Neutrophil (primary cell): ENCODE measurements around the gene RSU1.

Experiments
- H3K27ac ChIP-seq: fragments of 200-600 bp; sonication (generic); 2 replicates; pipeline ENCODE4 v1.5.1; 2016; ENCODE audit warnings: mild to moderate bottlenecking, moderate library complexity
- H3K27me3 ChIP-seq: fragments of 200-600 bp; sonication (generic); 2 replicates; pipeline ENCODE4 v1.6.0; 2016; ENCODE audit warnings: mild to moderate bottlenecking
- H3K36me3 ChIP-seq: fragments of 200-600 bp; sonication (generic); 2 replicates; pipeline ENCODE4 v1.5.1; 2017
- H3K4me1 ChIP-seq, 2 experiments: fragments of 200-600 bp in 1 of 2; sonication (generic) in 1 of 2; 1 replicate in 1 of 2; 2 replicates in 1 of 2; pipeline versions ENCODE4 v1.5.1 to v1.6.1; 2013 to 2016; ENCODE audit warnings: low read depth in 1 of 2, low read length in 1 of 2, mild to moderate bottlenecking in 1 of 2, moderate library complexity in 1 of 2; ENCODE audit not compliant: control insufficient read depth in 1 of 2, insufficient read depth in 1 of 2
- H3K4me3 ChIP-seq, 2 experiments: fragments of 200-600 bp in 1 of 2; sonication (generic) in 1 of 2; 1 replicate in 1 of 2; 2 replicates in 1 of 2; pipeline ENCODE4 v1.5.1; 2013 to 2016; ENCODE audit warnings: low read depth in 1 of 2, low read length in 1 of 2, mild to moderate bottlenecking in 1 of 2, moderate library complexity in 1 of 2
- H3K9me3 ChIP-seq: fragments of 200-600 bp; sonication (generic); 2 replicates; pipeline ENCODE4 v1.5.1; 2016
- CTCF ChIP-seq: fragments of 200-600 bp; sonication (generic); IDR thresholded peaks from 2 replicates; pipeline ENCODE4 v1.5.1; 2016; ENCODE audit warnings: antibody characterized with exemption

RSU1 gene

GRCh38 chr10:16817125-16818019 lies at the start of gene RSU1:
Gene RSU1 (minus strand): TSS chr10:16817424. CDS start chr10:16817081, 343 bp downstream.
- no peaks in the 10 kb centered on the region for H3K27me3 ChIP-seq
- no peaks in the 10 kb centered on the region for H3K36me3 ChIP-seq
- peaks cover 36 to 40% of the 10 kb centered on the region in 2 experiments for H3K4me1 ChIP-seq
- H3K9me3 ChIP-seq = no peaks in the 10 kb centered on the region
- H3K4me3 ChIP-seq = peak within 1 kb of the TSS; percentile 81 to 89
- peak; percentile 38 for TF ChIP-seq CTCF
- H3K27ac ChIP-seq = peak within 1 kb of the TSS; percentile 77

- TF ChIP-seq CTCF = no peak
- Histone ChIP-seq H3K4me1 (no peaks in the 10 kb centered on the region), H3K27me3 (peaks cover 20% of the 10 kb centered on the region), H3K27ac (no peak overlapping the region), H3K9me3 (no peaks in the 10 kb centered on the region), H3K36me3 (no peaks in the 10 kb centered on the region), H3K4me3 (no peak overlapping the region)
Measured at GRCh38 chr10:16866541-16867275, 49.5 kb upstream of the RSU1 start.

- Histone ChIP-seq H3K9me3 (no peaks in the 10 kb centered on the region), H3K4me3 (no peak overlapping the region), H3K27me3 (peaks cover 20% of the 10 kb centered on the region), H3K36me3 (no peaks in the 10 kb centered on the region), H3K4me1 (no peaks in the 10 kb centered on the region), H3K27ac (no peak overlapping the region)
- no peak for TF ChIP-seq CTCF
Measured at GRCh38 chr10:16865766-16866165, 48.5 kb upstream of the RSU1 start.

GRCh38 chr10:16863766-16864165 lies 46.5 kb upstream of the RSU1 start:
- Histone ChIP-seq H3K4me3 (no peak overlapping the region), H3K27me3 (peaks cover 20% of the 10 kb centered on the region), H3K27ac (no peak overlapping the region), H3K9me3 (no peaks in the 10 kb centered on the region), H3K36me3 (no peaks in the 10 kb centered on the region), H3K4me1 (no peaks in the 10 kb centered on the region)
- no peak for TF ChIP-seq CTCF

GRCh38 chr10:16857419-16857818 lies 40.2 kb upstream of the RSU1 start:
- no peak for TF ChIP-seq CTCF
- Histone ChIP-seq H3K9me3 (no peaks in the 10 kb centered on the region), H3K36me3 (no peaks in the 10 kb centered on the region), H3K27ac (no peak overlapping the region), H3K4me3 (no peak overlapping the region), H3K4me1 (no peaks in the 10 kb centered on the region), H3K27me3 (no peaks in the 10 kb centered on the region)
